K562 (cell line): ENCODE data around the gene EXOC7. TPM values are rescaled to one million over a fixed set of nuclear protein-coding genes. Genes with fewer than 3 reads are reported as not detected.
A peak's percentile ranks its signal among the peaks of the same experiment; 100 is the strongest.

ENCODE experiments used
- JUND ChIP-seq, 2 experiments: IDR thresholded peaks; 2 replicates in 1 of 2; 3 replicates in 1 of 2; pipeline ENCODE4 v1.6.1; 2011; ENCODE audit warnings: borderline replicate concordance in 2 of 2, low read depth in 2 of 2, low read length in 2 of 2, improper control_type of control experiment in 1 of 2, missing biosample characterization in 1 of 2, missing genetic modification characterization in 1 of 2, missing genetic modification reagents in 1 of 2
- MTA1 ChIP-seq: fragments of 450-650 bp; IDR thresholded peaks from 2 replicates; pipeline ENCODE4 v1.6.1; 2017; ENCODE audit warnings: borderline replicate concordance
- SIRT6 ChIP-seq: IDR thresholded peaks from one replicate; pipeline ENCODE4 v1.6.1; 2012; ENCODE audit warnings: low read depth, mild to moderate bottlenecking, control low read depth, inconsistent platforms, low read length, moderate library complexity
- ZNF408 ChIP-seq: fragments of 250-450 bp; sonication (Bioruptor Pico); IDR thresholded peaks from 2 replicates; pipeline ENCODE4 v1.4.0; 2020; ENCODE audit warnings: low read depth, mild to moderate bottlenecking, moderate library complexity
- polyA plus RNA-seq, 8 experiments: library from polyadenylated mRNA; depleted of rRNA in 4 of 8; stranded (reverse) in 5 of 8; unstranded in 3 of 8; fragments of >200 nt; fragmentation: Nextera tagmentation in 2 of 8; fragmentation: Illumina TruSeq in 1 of 8; extraction: Ambion mirVana in 2 of 8; extraction: Trizol in 1 of 8; gene quantifications; 2 replicates each; pipeline versions ENCODE4 v1.2.1 to v1.2.3, GENCODE V29; 2011 to 2014; ENCODE audit warnings: inconsistent platforms in 1 of 8, missing spikeins in 1 of 8
- total RNA-seq, 7 experiments: library from RNA; depleted of rRNA in 6 of 7; stranded (reverse); fragments of >200 nt in 6 of 7; fragmentation: Illumina TruSeq in 2 of 7; extraction: Trizol in 2 of 7; gene quantifications; 2 replicates each; pipeline versions ENCODE4 v1.2.1 to v1.2.3, GENCODE V29; 2011 to 2021; ENCODE audit warnings: low replicate concordance in 1 of 7
- TF ChIP-seq, protein P1 (sequence below), 2 experiments: fragments of 450-650 bp in 1 of 2; sonication (generic) in 1 of 2; formaldehyde crosslinking in 1 of 2; IDR thresholded peaks in 1 of 2; conservative IDR thresholded peaks in 1 of 2; 2 replicates each; pipeline versions ENCODE4 v1.6.1 to v1.8.1; 2016 to 2023; ENCODE audit warnings: mild to moderate bottlenecking in 2 of 2, moderate library complexity in 2 of 2, inconsistent platforms in 1 of 2, missing genetic modification reagents in 1 of 2
- TF ChIP-seq, protein P2 (sequence below), 2 experiments: IDR thresholded peaks in 1 of 2; conservative IDR thresholded peaks in 1 of 2; 2 replicates each; pipeline ENCODE4 v1.6.1; 2016; ENCODE audit warnings: low read depth in 2 of 2, mild to moderate bottlenecking in 1 of 2, missing compliant biosample characterization in 1 of 2, missing genetic modification characterization in 1 of 2, moderate library complexity in 1 of 2
- TF ChIP-seq, protein P3 (sequence below): fragments of 200-800 bp; sonication (Bioruptor generic); IDR thresholded peaks from 2 replicates; pipeline ENCODE4 v1.6.1; 2017; ENCODE audit warnings: missing genetic modification characterization, missing compliant biosample characterization
- TF ChIP-seq, protein P4 (sequence below): fragments of 450-650 bp; IDR thresholded peaks from 2 replicates; pipeline ENCODE4 v1.6.1; 2016; ENCODE audit warnings: mild to moderate bottlenecking
- TF ChIP-seq, protein P5 (sequence below), 2 experiments: fragments of 150-350 bp in 1 of 2; IDR thresholded peaks; 2 replicates each; pipeline ENCODE4 v1.6.1; 2012 to 2016; ENCODE audit warnings: low read depth in 2 of 2, low read length in 2 of 2, mild to moderate bottlenecking in 1 of 2, moderate library complexity in 1 of 2
- TF ChIP-seq, protein P6 (sequence below): fragments of 450-650 bp; IDR thresholded peaks from 2 replicates; pipeline ENCODE4 v1.6.1; 2016

EXOC7 gene
- total and polyA plus RNA-seq, 9 of the 15 experiments (the other 6 are each of a cell fraction or from before 2014, with no cell fraction given): 18.6 to 57.0 (median 35.0) TPM

DNA sequence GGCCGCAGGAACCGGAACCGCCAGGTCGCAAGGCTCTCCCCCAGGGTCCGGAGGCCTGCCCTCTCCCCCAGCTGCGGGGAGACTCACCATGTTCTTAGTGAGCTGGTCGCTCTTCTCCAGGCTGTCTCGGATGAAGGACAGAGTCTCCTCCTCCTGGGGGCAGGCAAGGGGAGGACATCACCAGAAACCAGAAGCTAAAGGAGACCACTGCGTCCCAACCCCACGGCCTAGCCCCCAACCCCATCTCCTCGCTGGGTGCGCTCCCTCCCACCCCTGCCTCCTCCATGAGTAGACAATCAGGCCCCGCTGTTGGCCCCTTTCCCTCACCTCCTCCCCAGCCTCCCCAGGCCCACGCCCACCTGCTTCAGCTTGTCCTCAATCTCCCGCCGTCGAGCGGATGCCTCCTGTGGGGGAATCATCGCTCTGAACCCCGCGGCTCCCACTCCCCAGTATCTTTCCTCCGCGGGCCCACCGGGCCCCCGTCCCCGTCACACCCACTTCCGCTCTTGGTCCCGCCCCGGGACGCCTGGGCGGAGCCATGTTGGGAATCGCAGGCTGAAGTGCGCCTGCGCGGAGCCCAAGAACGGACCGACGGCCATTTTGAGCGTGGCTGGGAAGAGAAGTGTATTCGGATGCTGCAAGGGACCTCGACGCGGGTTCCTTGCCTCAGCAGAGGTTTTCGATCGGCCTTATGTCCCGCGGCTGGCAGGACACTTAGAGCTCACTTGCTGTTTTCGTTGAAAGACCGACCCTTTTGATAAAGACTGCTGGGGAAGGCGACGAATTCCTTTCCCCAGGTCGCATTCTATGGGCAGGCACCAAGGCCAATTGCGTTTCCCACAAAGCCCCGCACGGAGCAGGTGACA, at the start of gene EXOC7 (continued):
- TF ChIP-seq, protein P1, sequence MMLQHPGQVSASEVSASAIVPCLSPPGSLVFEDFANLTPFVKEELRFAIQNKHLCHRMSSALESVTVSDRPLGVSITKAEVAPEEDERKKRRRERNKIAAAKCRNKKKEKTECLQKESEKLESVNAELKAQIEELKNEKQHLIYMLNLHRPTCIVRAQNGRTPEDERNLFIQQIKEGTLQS (IDR thresholded peaks at IDR 0.05): no peak
- TF ChIP-seq, protein P1 (CRISPR knock-in tag; conservative IDR thresholded peaks at IDR 0.05): no peak
- TF ChIP-seq, protein P2, sequence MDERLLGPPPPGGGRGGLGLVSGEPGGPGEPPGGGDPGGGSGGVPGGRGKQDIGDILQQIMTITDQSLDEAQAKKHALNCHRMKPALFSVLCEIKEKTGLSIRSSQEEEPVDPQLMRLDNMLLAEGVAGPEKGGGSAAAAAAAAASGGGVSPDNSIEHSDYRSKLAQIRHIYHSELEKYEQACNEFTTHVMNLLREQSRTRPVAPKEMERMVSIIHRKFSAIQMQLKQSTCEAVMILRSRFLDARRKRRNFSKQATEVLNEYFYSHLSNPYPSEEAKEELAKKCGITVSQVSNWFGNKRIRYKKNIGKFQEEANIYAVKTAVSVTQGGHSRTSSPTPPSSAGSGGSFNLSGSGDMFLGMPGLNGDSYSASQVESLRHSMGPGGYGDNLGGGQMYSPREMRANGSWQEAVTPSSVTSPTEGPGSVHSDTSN (CRISPR knock-in tag; IDR thresholded peaks at IDR 0.05; ENCODE audit: low read depth): no peak
- TF ChIP-seq, protein P2 (tag; conservative IDR thresholded peaks at IDR 0.05; ENCODE audit: low read depth): no peak
- TF ChIP-seq ZNF408 (CRISPR knock-in tag): no peak
- TF ChIP-seq JUND (IDR thresholded peaks at IDR 0.05; ENCODE audit: borderline replicate concordance, low read depth, low read length): no peak; the same call in 1 of the 2 replicates
- TF ChIP-seq JUND (tag; IDR thresholded peaks at IDR 0.05; ENCODE audit: borderline replicate concordance, low read depth, low read length): 0 out of 3 replicates have a peak, but pooled peaks have one; percentile 28
- TF ChIP-seq, protein P3, sequence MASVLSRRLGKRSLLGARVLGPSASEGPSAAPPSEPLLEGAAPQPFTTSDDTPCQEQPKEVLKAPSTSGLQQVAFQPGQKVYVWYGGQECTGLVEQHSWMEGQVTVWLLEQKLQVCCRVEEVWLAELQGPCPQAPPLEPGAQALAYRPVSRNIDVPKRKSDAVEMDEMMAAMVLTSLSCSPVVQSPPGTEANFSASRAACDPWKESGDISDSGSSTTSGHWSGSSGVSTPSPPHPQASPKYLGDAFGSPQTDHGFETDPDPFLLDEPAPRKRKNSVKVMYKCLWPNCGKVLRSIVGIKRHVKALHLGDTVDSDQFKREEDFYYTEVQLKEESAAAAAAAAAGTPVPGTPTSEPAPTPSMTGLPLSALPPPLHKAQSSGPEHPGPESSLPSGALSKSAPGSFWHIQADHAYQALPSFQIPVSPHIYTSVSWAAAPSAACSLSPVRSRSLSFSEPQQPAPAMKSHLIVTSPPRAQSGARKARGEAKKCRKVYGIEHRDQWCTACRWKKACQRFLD (CRISPR knock-in tag): no peak
- no peak for TF ChIP-seq SIRT6
- TF ChIP-seq, protein P4, sequence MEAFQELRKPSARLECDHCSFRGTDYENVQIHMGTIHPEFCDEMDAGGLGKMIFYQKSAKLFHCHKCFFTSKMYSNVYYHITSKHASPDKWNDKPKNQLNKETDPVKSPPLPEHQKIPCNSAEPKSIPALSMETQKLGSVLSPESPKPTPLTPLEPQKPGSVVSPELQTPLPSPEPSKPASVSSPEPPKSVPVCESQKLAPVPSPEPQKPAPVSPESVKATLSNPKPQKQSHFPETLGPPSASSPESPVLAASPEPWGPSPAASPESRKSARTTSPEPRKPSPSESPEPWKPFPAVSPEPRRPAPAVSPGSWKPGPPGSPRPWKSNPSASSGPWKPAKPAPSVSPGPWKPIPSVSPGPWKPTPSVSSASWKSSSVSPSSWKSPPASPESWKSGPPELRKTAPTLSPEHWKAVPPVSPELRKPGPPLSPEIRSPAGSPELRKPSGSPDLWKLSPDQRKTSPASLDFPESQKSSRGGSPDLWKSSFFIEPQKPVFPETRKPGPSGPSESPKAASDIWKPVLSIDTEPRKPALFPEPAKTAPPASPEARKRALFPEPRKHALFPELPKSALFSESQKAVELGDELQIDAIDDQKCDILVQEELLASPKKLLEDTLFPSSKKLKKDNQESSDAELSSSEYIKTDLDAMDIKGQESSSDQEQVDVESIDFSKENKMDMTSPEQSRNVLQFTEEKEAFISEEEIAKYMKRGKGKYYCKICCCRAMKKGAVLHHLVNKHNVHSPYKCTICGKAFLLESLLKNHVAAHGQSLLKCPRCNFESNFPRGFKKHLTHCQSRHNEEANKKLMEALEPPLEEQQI: no peak
- no peak for TF ChIP-seq MTA1
- TF ChIP-seq, protein P5, sequence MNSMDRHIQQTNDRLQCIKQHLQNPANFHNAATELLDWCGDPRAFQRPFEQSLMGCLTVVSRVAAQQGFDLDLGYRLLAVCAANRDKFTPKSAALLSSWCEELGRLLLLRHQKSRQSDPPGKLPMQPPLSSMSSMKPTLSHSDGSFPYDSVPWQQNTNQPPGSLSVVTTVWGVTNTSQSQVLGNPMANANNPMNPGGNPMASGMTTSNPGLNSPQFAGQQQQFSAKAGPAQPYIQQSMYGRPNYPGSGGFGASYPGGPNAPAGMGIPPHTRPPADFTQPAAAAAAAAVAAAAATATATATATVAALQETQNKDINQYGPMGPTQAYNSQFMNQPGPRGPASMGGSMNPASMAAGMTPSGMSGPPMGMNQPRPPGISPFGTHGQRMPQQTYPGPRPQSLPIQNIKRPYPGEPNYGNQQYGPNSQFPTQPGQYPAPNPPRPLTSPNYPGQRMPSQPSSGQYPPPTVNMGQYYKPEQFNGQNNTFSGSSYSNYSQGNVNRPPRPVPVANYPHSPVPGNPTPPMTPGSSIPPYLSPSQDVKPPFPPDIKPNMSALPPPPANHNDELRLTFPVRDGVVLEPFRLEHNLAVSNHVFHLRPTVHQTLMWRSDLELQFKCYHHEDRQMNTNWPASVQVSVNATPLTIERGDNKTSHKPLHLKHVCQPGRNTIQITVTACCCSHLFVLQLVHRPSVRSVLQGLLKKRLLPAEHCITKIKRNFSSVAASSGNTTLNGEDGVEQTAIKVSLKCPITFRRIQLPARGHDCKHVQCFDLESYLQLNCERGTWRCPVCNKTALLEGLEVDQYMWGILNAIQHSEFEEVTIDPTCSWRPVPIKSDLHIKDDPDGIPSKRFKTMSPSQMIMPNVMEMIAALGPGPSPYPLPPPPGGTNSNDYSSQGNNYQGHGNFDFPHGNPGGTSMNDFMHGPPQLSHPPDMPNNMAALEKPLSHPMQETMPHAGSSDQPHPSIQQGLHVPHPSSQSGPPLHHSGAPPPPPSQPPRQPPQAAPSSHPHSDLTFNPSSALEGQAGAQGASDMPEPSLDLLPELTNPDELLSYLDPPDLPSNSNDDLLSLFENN (IDR thresholded peaks at IDR 0.05; ENCODE audit: low read depth in 2 of 2, low read length in 2 of 2): no peak
- TF ChIP-seq, protein P6, sequence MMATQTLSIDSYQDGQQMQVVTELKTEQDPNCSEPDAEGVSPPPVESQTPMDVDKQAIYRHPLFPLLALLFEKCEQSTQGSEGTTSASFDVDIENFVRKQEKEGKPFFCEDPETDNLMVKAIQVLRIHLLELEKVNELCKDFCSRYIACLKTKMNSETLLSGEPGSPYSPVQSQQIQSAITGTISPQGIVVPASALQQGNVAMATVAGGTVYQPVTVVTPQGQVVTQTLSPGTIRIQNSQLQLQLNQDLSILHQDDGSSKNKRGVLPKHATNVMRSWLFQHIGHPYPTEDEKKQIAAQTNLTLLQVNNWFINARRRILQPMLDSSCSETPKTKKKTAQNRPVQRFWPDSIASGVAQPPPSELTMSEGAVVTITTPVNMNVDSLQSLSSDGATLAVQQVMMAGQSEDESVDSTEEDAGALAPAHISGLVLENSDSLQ: 0 out of 2 replicates have a peak, but pooled peaks have one; percentile 12
